Measurements from ENCODE around the gene RSPO4.

RSPO4 gene

GRCh38 chr20:914727-915498 lies 87.2 kb downstream of the RSPO4 start:
- H3K79me2 ChIP-seq (ENCODE audit: insufficient read depth, low read depth) = no peaks in the 10 kb centered on the region
- no peak overlapping the region for H3K4me3 ChIP-seq (IDR thresholded peaks at IDR 0.05; ENCODE audit: insufficient read depth, low read depth, low read length)
- no peak for TF ChIP-seq CTCF (conservative IDR thresholded peaks at IDR 0.05; ENCODE audit: low read depth, low read length)
- H3K4me2 ChIP-seq = no peak overlapping the region
- no peaks in the 10 kb centered on the region for H3K4me1 ChIP-seq (ENCODE audit: low read depth, poor library complexity, severe bottlenecking)
- H2AFZ ChIP-seq (ENCODE audit: low read depth) = no peak overlapping the region
- no peak overlapping the region for H3K27ac ChIP-seq
- no peak overlapping the region for H3K9ac ChIP-seq
- H4K20me1 ChIP-seq (ENCODE audit: insufficient read depth) = no peaks in the 10 kb centered on the region
- no peaks in the 10 kb centered on the region for H3K27me3 ChIP-seq (ENCODE audit: insufficient read depth, low read depth)
- H3K36me3 ChIP-seq (ENCODE audit: insufficient read depth) = no peaks in the 10 kb centered on the region

- no peak overlapping the region for H3K4me3 ChIP-seq (IDR thresholded peaks at IDR 0.05; ENCODE audit: insufficient read depth, low read depth, low read length)
- H3K36me3 ChIP-seq (ENCODE audit: insufficient read depth) = no peaks in the 10 kb centered on the region
- H3K4me2 ChIP-seq = no peak overlapping the region
- no peaks in the 10 kb centered on the region for H3K4me1 ChIP-seq (ENCODE audit: low read depth, poor library complexity, severe bottlenecking)
- H3K27ac ChIP-seq = no peak overlapping the region
- H4K20me1 ChIP-seq (ENCODE audit: insufficient read depth) = no peaks in the 10 kb centered on the region
- H3K9ac ChIP-seq = no peak overlapping the region
- H3K79me2 ChIP-seq (ENCODE audit: insufficient read depth, low read depth) = no peaks in the 10 kb centered on the region
- no peak overlapping the region for H2AFZ ChIP-seq (ENCODE audit: low read depth)
- no peak for TF ChIP-seq CTCF (conservative IDR thresholded peaks at IDR 0.05; ENCODE audit: low read depth, low read length)
- H3K27me3 ChIP-seq (ENCODE audit: insufficient read depth, low read depth) = no peaks in the 10 kb centered on the region
These were observed 88.7 kb downstream of the RSPO4 start for GRCh38 chr20:913306-913849.

GRCh38 chr20:911882-912600 lies 90.1 kb downstream of the RSPO4 start:
- no peak overlapping the region for H2AFZ ChIP-seq (ENCODE audit: low read depth)

More at GRCh38 chr20:911882-912600, 90.1 kb downstream of the RSPO4 start:
- H4K20me1 ChIP-seq (ENCODE audit: insufficient read depth) = no peaks in the 10 kb centered on the region
- H3K36me3 ChIP-seq (ENCODE audit: insufficient read depth) = no peaks in the 10 kb centered on the region
- no peaks in the 10 kb centered on the region for H3K4me1 ChIP-seq (ENCODE audit: low read depth, poor library complexity, severe bottlenecking)
- no peak overlapping the region for H3K27ac ChIP-seq
- no peaks in the 10 kb centered on the region for H3K79me2 ChIP-seq (ENCODE audit: insufficient read depth, low read depth)
- no peak for TF ChIP-seq CTCF (conservative IDR thresholded peaks at IDR 0.05; ENCODE audit: low read depth, low read length)
- no peak overlapping the region for H3K9ac ChIP-seq
- H3K4me3 ChIP-seq (IDR thresholded peaks at IDR 0.05; ENCODE audit: insufficient read depth, low read depth, low read length) = no peak overlapping the region
- H3K27me3 ChIP-seq (ENCODE audit: insufficient read depth, low read depth) = no peaks in the 10 kb centered on the region
- no peak overlapping the region for H3K4me2 ChIP-seq
